Activated CD4-positive, alpha-beta T cell treated with anti-CD3 and anti-CD28 coated beads, Interleukin-2, amount 10 ng/mL, durations not matched to agents 7 days and 5 days (primary cell): ENCODE data around the gene TMEM151B. TPM values are rescaled to one million over a fixed set of nuclear protein-coding genes. Genes with fewer than 3 reads are reported as not detected.

Experiments
- CTCF ChIA-PET: fragments of 350-600 bp; sonication (Branson Sonifier 250); formaldehyde crosslinking; loops from one replicate; lab custom pipeline; 2021; ENCODE audit warnings: antibody characterized with exemption; lab: Charles Lee
- POLR2A ChIA-PET: fragments of 350-600 bp; sonication (Branson Sonifier 250); formaldehyde crosslinking; loops from one replicate; lab custom pipeline; 2021; ENCODE audit warnings: antibody characterized with exemption; lab: Charles Lee
- DNase-seq: peaks from one replicate; pipeline ENCODE4 v3.0.0-alpha.2; 2020
- H3K27ac Mint-ChIP-seq: one replicate; pipeline ENCODE4 v1.8.0; 2021; ENCODE audit warnings: mild to moderate bottlenecking, moderate library complexity, mixed read lengths
- H3K27me3 Mint-ChIP-seq: one replicate; pipeline ENCODE4 v1.8.0; 2021; ENCODE audit warnings: mixed read lengths
- H3K36me3 Mint-ChIP-seq: one replicate; pipeline ENCODE4 v1.8.0; 2021; ENCODE audit warnings: low read depth, mixed read lengths
- H3K4me1 Mint-ChIP-seq: one replicate; pipeline ENCODE4 v1.8.0; 2021; ENCODE audit warnings: mixed read lengths
- H3K4me3 Mint-ChIP-seq: one replicate; pipeline ENCODE4 v1.8.0; 2021; ENCODE audit warnings: mild to moderate bottlenecking, moderate library complexity, mixed read lengths
- H3K9me3 Mint-ChIP-seq: one replicate; pipeline ENCODE4 v1.8.0; 2021; ENCODE audit warnings: mixed read lengths
- total RNA-seq, 2 experiments: library from RNA; stranded (reverse); gene quantifications; one replicate each; pipeline ENCODE4 v1.2.3, GENCODE V29; 2021

Gene TMEM151B
- total RNA-seq, 2 experiments from 2014 or later: not detected

GRCh38 chr6:44262467-44263353 lies 7.5 kb upstream of the TMEM151B start:
- Mint-ChIP-seq H3K4me1 (peaks cover 53% of the 10 kb centered on the region), H3K9me3 (no peaks in the 10 kb centered on the region), H3K27ac (peak overlapping the region; percentile 92), H3K36me3 (peaks cover 10% of the 10 kb centered on the region), H3K4me3 (peak overlapping the region; percentile 95), H3K27me3 (peaks cover 2% of the 10 kb centered on the region)
- CTCF ChIA-PET: interaction anchor here (0.5 to 1.5 kb wide), 7 partner anchors 9 to 46 kb away, joined by 3 to 8 read pairs (median 3); partner anchors contain the start of gene HSP90AB1
- no peak for DNase-seq
- POLR2A ChIA-PET: no interaction called here

DNA sequence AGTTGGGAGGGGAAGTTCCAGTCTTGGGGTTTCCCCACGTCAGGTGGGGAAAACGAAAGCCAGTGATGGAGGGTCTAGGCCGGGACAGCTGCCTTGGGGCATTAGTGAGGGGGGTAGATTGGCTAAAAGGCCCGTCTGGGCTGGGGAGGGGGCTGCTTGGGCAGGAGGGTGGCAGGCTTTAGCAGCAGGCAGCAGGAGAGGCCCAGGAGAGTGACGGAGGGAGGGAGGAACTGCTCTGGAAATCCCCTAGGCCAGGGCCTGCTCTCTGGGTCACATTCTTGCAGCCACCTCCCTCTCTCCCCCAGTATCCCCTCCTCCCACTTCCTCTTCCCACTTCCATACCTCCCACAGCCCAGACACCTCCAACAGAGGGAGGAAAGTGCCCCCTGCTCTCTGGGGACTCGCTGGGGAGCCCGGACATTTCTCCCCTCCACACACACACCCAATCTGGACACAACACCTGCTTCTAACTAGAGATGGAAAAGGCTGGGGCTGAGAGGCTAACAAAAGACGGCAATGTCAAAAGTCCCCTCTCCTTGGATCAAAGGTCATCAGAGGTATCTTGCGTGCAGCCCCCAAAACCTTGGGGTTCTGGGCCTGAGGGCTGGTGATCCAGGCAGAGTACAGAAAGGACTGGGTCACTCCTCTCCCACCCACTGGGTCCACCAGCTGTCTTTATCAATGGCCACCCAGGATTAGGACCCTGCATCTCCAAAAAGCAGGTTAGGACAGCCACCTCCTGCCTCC lies 6.7 kb upstream of the TMEM151B start:
- peaks cover 50% of the 10 kb centered on the region for H3K4me1 Mint-ChIP-seq
- peak overlapping the region; percentile 92 for H3K27ac Mint-ChIP-seq
- H3K27me3 Mint-ChIP-seq: peaks cover 4% of the 10 kb centered on the region
- CTCF ChIA-PET: interaction anchor here (1.0 to 1.6 kb wide), 6 partner anchors 11 to 79 kb away, joined by 3 to 8 read pairs (median 4); partner anchors contain the start of genes HSP90AB1 and SPATS1
- DNase-seq: no peak
- peak overlapping the region; percentile 95 for H3K4me3 Mint-ChIP-seq
- H3K9me3 Mint-ChIP-seq: no peaks in the 10 kb centered on the region
- H3K36me3 Mint-ChIP-seq: peaks cover 10% of the 10 kb centered on the region
- POLR2A ChIA-PET: interaction anchor here (0.6 kb wide), 1 partner anchor 888 kb away, joined by 4 read pairs; no protein-coding TSS in a partner anchor

- ChIA-PET CTCF (interaction anchor here (1.0 to 1.6 kb wide), 6 partner anchors 12 to 78 kb away, joined by 3 to 8 read pairs (median 4); partner anchors contain the start of genes HSP90AB1 and SPATS1), POLR2A (no interaction called here)
- peak; percentile 45 for DNase-seq
- peak overlapping the region; percentile 95 for H3K4me3 Mint-ChIP-seq
- H3K27ac Mint-ChIP-seq: peak overlapping the region; percentile 92
- H3K27me3 Mint-ChIP-seq: peaks cover 12% of the 10 kb centered on the region
- H3K9me3 Mint-ChIP-seq: no peaks in the 10 kb centered on the region
- H3K4me1 Mint-ChIP-seq: peaks cover 53% of the 10 kb centered on the region
- H3K36me3 Mint-ChIP-seq: peaks cover 8% of the 10 kb centered on the region
These were observed 5.9 kb upstream of the TMEM151B start for GRCh38 chr6:44264154-44265006.

GRCh38 chr6:44265007-44265721 lies 5.1 kb upstream of the TMEM151B start, which contains the start of gene NFKBIE:
Gene NFKBIE, minus strand, starts transcription at chr6:44265551. Its CDS starts 205 bp downstream, at chr6:44265346.
- Mint-ChIP-seq H3K9me3 (no peaks in the 10 kb centered on the region), H3K27me3 (peaks cover 20% of the 10 kb centered on the region), H3K4me3 (peak within 1 kb of the TSS; percentile 95), H3K4me1 (peaks cover 60% of the 10 kb centered on the region), H3K36me3 (peaks cover 8% of the 10 kb centered on the region), H3K27ac (peak within 1 kb of the TSS; percentile 92)
- DNase-seq: peak; percentile 91
- ChIA-PET POLR2A (no interaction called here), CTCF (interaction anchor here (1.0 to 1.6 kb wide), 5 partner anchors 13 to 64 kb away, joined by 3 to 8 read pairs (median 4); partner anchors contain the start of gene HSP90AB1)

GRCh38 chr6:44265722-44266233 lies 4.5 kb upstream of the TMEM151B start:
- Mint-ChIP-seq H3K4me3 (peak overlapping the region; percentile 95), H3K9me3 (no peaks in the 10 kb centered on the region), H3K27me3 (peaks cover 21% of the 10 kb centered on the region), H3K36me3 (peaks cover 6% of the 10 kb centered on the region), H3K27ac (peak overlapping the region; percentile 88), H3K4me1 (peaks cover 60% of the 10 kb centered on the region)
- no peak for DNase-seq
- ChIA-PET POLR2A (no interaction called here), CTCF (interaction anchor here (1.6 to 1.9 kb wide), 2 partner anchors 9 to 47 kb away, joined by 3 to 6 read pairs; partner anchors contain the start of gene AARS2)

DNA sequence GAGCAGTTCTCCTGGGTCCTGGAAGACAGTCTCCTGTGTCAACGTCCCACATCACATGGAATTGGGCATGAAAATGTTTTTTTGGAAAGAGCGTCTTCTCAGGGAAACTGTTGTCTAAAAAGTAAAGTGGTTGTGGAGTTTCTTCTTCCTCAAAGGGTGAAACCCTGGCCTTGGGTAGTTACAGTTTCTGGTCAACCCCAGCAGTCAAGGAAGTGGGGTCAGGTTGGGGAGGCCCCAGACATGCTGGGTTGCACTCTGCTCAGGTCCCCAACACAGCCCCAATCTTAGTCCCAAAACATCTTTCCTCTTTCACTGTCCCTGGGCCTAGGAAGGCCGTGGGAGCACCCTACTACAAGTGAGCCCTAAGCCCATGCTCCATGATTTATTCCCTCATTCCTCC lies 3.9 kb upstream of the TMEM151B start:
- ChIA-PET POLR2A (no interaction called here), CTCF (interaction anchor here (0.7 to 2.8 kb wide), 7 partner anchors 10 to 72 kb away, joined by 3 to 25 read pairs (median 6); partner anchors contain the start of gene AARS2)
- DNase-seq: no peak
- Mint-ChIP-seq H3K4me1 (peaks cover 59% of the 10 kb centered on the region), H3K9me3 (no peaks in the 10 kb centered on the region), H3K27me3 (peaks cover 25% of the 10 kb centered on the region), H3K36me3 (peaks cover 2% of the 10 kb centered on the region), H3K27ac (peak overlapping the region; percentile 78), H3K4me3 (peak overlapping the region; percentile 95)

DNA sequence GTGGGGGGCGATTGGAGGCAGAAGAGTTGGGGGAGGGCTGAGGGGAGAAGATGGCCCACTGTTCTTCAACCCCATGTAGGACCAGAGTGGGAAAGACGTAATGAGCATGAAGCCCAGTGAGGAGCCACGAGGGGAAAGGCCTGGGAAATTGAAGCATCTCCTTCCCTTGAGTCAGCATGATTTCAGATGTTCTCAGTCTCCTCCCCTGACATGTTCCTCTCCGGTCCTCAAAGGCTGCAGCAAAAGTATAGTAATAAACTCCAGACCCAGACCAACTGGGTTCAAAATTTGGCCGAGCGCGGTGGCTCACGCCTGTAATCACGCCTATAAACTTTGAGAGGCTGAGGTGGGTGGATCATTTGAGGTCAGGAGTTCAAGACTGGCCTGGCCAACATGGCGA lies 3.0 kb upstream of the TMEM151B start:
- no peak overlapping the region for H3K4me3 Mint-ChIP-seq
- H3K27ac Mint-ChIP-seq: no peak overlapping the region
- no peak for DNase-seq
- peaks cover 34% of the 10 kb centered on the region for H3K27me3 Mint-ChIP-seq
- peaks cover 2% of the 10 kb centered on the region for H3K36me3 Mint-ChIP-seq
- H3K4me1 Mint-ChIP-seq: peaks cover 55% of the 10 kb centered on the region
- POLR2A ChIA-PET: no interaction called here
- CTCF ChIA-PET: interaction anchor here (0.6 to 2.8 kb wide), 12 partner anchors 11 to 140 kb away, joined by 3 to 25 read pairs (median 4); partner anchors contain the start of gene AARS2
- H3K9me3 Mint-ChIP-seq: no peaks in the 10 kb centered on the region

DNA sequence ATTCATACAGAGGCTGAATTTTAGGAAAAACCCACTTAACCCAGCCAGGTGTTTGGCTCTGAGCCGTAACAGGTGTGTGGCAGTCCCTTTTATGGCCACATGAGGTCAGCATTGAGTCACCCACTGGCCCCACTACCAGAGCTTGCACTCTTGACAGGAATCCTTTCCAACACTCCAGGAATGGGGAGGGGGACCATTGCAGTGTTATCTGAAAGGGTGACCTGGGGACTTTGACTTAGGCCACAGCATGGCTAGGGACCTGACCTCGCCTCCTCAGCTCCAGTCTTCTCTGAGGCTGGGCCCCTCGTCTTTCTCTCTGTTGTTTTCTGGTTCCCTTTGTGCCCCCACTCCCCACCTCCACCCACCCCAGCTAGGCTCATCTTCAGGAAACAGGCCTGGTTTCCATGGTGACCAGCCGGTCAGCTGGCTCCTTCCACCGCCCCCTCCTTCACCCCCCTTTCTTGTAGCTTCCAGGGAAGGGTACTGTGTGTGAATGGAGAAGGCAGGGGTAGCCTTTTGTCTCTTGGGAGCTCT lies 2.1 kb upstream of the TMEM151B start:
- POLR2A ChIA-PET: no interaction called here
- H3K36me3 Mint-ChIP-seq: peaks cover 2% of the 10 kb centered on the region
- no peaks in the 10 kb centered on the region for H3K9me3 Mint-ChIP-seq
- peaks cover 46% of the 10 kb centered on the region for H3K4me1 Mint-ChIP-seq
- no peak overlapping the region for H3K27ac Mint-ChIP-seq
- H3K4me3 Mint-ChIP-seq: no peak overlapping the region
- peak; percentile 62 for DNase-seq
- peaks cover 42% of the 10 kb centered on the region for H3K27me3 Mint-ChIP-seq
- CTCF ChIA-PET: interaction anchor here (0.7 to 2.8 kb wide), 21 partner anchors 11 to 188 kb away, joined by 3 to 25 read pairs (median 4); partner anchors contain the start of gene AARS2

GRCh38 chr6:44269178-44269920 lies 901 bp upstream of the TMEM151B start:
- H3K9me3 Mint-ChIP-seq: no peaks in the 10 kb centered on the region
- no peak overlapping the region for H3K27ac Mint-ChIP-seq
- ChIA-PET POLR2A (no interaction called here), CTCF (interaction anchor here (1.0 to 2.8 kb wide), 10 partner anchors 13 to 148 kb away, joined by 3 to 25 read pairs (median 4); partner anchors contain the start of gene AARS2)
- no peaks in the 10 kb centered on the region for H3K36me3 Mint-ChIP-seq
- no peak for DNase-seq
- no peak overlapping the region for H3K4me3 Mint-ChIP-seq
- H3K4me1 Mint-ChIP-seq: peaks cover 35% of the 10 kb centered on the region
- peaks cover 51% of the 10 kb centered on the region for H3K27me3 Mint-ChIP-seq
